Esophagus squamous epithelium (tissue), 4 donors: ENCODE measurements around the gene SLC5A11.

Source experiments
- POLR2A ChIP-seq, 4 donors: fragments of 450-650 bp; IDR thresholded peaks; one replicate each; pipeline ENCODE4 v1.6.1; 2017; ENCODE audit warnings: antibody characterized with exemption in 4 of 4, mild to moderate bottlenecking in 4 of 4, moderate library complexity in 3 of 4
- TF ChIP-seq, protein P1 (sequence below), 6 experiments: fragments of 450-650 bp in 4 of 6; fragments of 200-600 bp in 2 of 6; sonication (generic) in 2 of 6; IDR thresholded peaks; one replicate each; pipeline ENCODE4 v1.5.1; 2016 to 2019; ENCODE audit warnings: antibody characterized with exemption in 6 of 6, mild to moderate bottlenecking in 4 of 6, moderate library complexity in 4 of 6

DNA sequence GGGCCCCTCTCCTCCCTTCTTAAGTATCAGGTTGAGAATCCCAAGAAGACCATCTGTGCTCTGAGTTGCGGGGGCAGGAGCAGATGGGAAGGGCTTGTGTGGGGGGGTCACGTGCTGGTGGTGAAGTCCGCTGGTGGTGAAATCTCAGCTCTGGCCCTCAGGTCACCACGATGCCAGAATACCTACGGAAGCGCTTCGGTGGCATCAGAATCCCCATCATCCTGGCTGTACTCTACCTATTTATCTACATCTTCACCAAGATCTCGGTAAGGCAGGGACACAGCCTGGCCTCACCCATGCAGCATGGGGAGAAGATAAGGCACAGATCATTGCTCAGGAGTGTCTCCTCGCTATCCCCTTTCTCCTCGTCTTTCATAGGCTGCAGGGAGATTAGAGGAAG lies 29.7 kb downstream of the SLC5A11 start:
- TF ChIP-seq, protein P1, sequence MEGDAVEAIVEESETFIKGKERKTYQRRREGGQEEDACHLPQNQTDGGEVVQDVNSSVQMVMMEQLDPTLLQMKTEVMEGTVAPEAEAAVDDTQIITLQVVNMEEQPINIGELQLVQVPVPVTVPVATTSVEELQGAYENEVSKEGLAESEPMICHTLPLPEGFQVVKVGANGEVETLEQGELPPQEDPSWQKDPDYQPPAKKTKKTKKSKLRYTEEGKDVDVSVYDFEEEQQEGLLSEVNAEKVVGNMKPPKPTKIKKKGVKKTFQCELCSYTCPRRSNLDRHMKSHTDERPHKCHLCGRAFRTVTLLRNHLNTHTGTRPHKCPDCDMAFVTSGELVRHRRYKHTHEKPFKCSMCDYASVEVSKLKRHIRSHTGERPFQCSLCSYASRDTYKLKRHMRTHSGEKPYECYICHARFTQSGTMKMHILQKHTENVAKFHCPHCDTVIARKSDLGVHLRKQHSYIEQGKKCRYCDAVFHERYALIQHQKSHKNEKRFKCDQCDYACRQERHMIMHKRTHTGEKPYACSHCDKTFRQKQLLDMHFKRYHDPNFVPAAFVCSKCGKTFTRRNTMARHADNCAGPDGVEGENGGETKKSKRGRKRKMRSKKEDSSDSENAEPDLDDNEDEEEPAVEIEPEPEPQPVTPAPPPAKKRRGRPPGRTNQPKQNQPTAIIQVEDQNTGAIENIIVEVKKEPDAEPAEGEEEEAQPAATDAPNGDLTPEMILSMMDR (IDR thresholded peaks at IDR 0.05), result no peak
- TF ChIP-seq POLR2A (IDR thresholded peaks at IDR 0.05), result no peak
